ENCODE measurements around the gene ACKR3. TPM values are rescaled to one million over a fixed set of nuclear protein-coding genes. Genes with fewer than 3 reads are reported as not detected.

The ACKR3 gene
- total RNA-seq, 1 donor = 18.8 TPM

DNA sequence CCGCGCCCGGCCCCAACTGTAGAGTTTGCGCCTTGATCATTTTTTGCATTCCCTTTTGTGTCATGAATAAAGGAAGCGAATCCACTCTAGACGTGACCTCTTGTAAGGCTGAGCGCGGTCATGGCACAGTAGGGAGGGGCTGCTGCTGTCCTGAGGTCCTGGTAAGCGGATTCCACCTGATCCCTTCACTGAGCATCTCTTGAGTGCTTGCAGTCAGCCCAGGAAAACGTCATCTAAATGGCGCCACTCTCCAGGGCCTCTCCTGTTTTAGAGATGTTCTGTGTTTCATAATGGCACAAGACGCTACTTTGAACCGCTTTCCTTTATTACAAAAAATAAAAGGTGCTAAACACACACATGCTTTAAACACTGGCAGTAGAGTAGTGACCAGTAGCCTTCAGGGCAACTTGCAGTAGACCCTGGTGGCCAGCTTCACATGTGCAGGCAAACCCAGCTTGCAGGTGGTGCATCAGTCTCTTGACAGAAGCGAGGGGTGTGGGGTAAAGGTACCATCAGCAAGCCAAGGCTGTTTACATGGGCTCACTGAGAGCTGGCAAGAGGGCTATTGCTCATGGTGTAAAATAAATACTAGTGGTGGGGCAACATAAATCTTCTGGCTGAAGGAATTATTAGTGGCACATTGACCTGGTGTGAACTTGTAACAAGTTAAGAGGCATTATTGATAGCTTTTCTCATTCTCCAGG is 43.0 kb upstream of the ACKR3 start:
- Histone ChIP-seq H3K9me3 (ENCODE audit: low read depth, low read length) (no peaks in the 10 kb centered on the region), H3K4me1 (ENCODE audit: insufficient read depth, low read length) (no peaks in the 10 kb centered on the region), H3K27me3 (ENCODE audit: insufficient read depth, low read length) (peaks cover 9% of the 10 kb centered on the region), H2AFZ (ENCODE audit: low read length) (no peak overlapping the region), H4K20me1 (ENCODE audit: insufficient read depth, low read length) (no peaks in the 10 kb centered on the region), H3K4me3 (ENCODE audit: insufficient read depth, low read length) (no peak overlapping the region), H3K27ac (ENCODE audit: low read depth, low read length) (no peak overlapping the region), H3K4me2 (ENCODE audit: insufficient read depth, low read length) (no peak overlapping the region), H3K79me2 (ENCODE audit: insufficient read depth, low read length) (no peaks in the 10 kb centered on the region), H3K36me3 (ENCODE audit: insufficient read depth, low read length) (no peaks in the 10 kb centered on the region)
- no peak for DNase-seq (ENCODE audit: insufficient read length, low spot score, missing footprints)
- TF ChIP-seq, protein P1, sequence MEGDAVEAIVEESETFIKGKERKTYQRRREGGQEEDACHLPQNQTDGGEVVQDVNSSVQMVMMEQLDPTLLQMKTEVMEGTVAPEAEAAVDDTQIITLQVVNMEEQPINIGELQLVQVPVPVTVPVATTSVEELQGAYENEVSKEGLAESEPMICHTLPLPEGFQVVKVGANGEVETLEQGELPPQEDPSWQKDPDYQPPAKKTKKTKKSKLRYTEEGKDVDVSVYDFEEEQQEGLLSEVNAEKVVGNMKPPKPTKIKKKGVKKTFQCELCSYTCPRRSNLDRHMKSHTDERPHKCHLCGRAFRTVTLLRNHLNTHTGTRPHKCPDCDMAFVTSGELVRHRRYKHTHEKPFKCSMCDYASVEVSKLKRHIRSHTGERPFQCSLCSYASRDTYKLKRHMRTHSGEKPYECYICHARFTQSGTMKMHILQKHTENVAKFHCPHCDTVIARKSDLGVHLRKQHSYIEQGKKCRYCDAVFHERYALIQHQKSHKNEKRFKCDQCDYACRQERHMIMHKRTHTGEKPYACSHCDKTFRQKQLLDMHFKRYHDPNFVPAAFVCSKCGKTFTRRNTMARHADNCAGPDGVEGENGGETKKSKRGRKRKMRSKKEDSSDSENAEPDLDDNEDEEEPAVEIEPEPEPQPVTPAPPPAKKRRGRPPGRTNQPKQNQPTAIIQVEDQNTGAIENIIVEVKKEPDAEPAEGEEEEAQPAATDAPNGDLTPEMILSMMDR (IDR thresholded peaks at IDR 0.05; ENCODE audit: extremely low read depth, low read depth, low read length) = no peak

DNA sequence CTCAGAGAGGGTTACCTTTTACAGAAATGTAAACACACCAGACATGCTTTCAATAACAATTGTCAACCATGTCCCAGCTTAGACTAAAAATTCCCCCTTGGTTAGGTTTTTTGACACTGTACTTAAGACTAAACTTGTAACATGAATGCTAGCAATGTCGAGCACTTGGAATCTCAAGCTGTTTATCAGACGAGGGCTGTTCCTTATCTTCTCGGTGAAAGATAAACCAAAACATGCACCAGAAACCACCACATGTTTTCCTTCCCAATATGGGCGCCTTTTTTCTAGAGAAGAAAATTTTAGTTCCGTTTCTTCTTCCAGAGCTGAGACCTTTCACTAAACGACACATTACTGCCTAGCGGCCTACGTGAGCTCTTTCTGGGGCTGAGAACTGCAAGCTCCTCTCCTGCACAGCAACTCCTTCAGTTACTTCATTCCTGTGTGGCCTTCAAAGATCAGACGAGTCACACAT is 42.4 kb upstream of the ACKR3 start:
- Histone ChIP-seq H3K27me3 (ENCODE audit: insufficient read depth, low read length) (peaks cover 9% of the 10 kb centered on the region), H3K4me3 (ENCODE audit: insufficient read depth, low read length) (no peak overlapping the region), H3K79me2 (ENCODE audit: insufficient read depth, low read length) (no peaks in the 10 kb centered on the region), H2AFZ (ENCODE audit: low read length) (no peak overlapping the region), H3K27ac (ENCODE audit: low read depth, low read length) (no peak overlapping the region), H3K4me1 (ENCODE audit: insufficient read depth, low read length) (no peaks in the 10 kb centered on the region), H3K9me3 (ENCODE audit: low read depth, low read length) (no peaks in the 10 kb centered on the region), H4K20me1 (ENCODE audit: insufficient read depth, low read length) (no peaks in the 10 kb centered on the region), H3K36me3 (ENCODE audit: insufficient read depth, low read length) (no peaks in the 10 kb centered on the region), H3K4me2 (ENCODE audit: insufficient read depth, low read length) (no peak overlapping the region)
- DNase-seq (ENCODE audit: insufficient read length, low spot score, missing footprints) = no peak
- TF ChIP-seq, protein P1 (IDR thresholded peaks at IDR 0.05; ENCODE audit: extremely low read depth, low read depth, low read length) = no peak

- Histone ChIP-seq H3K9me3 (ENCODE audit: low read depth, low read length) (no peaks in the 10 kb centered on the region), H3K4me1 (ENCODE audit: insufficient read depth, low read length) (no peaks in the 10 kb centered on the region), H3K27me3 (ENCODE audit: insufficient read depth, low read length) (peaks cover 6% of the 10 kb centered on the region), H3K4me3 (ENCODE audit: insufficient read depth, low read length) (no peak overlapping the region), H2AFZ (ENCODE audit: low read length) (no peak overlapping the region), H3K27ac (ENCODE audit: low read depth, low read length) (no peak overlapping the region), H3K36me3 (ENCODE audit: insufficient read depth, low read length) (no peaks in the 10 kb centered on the region), H3K4me2 (ENCODE audit: insufficient read depth, low read length) (no peak overlapping the region), H3K79me2 (ENCODE audit: insufficient read depth, low read length) (no peaks in the 10 kb centered on the region), H4K20me1 (ENCODE audit: insufficient read depth, low read length) (no peaks in the 10 kb centered on the region)
- no peak for DNase-seq (ENCODE audit: insufficient read length, low spot score, missing footprints)
- TF ChIP-seq, protein P1 (IDR thresholded peaks at IDR 0.05; ENCODE audit: extremely low read depth, low read depth, low read length) = no peak
Measured at GRCh38 chr2:236529606-236530005, 40.0 kb upstream of the ACKR3 start.

GRCh38 chr2:236530512-236530911 is 39.1 kb upstream of the ACKR3 start:
- no peaks in the 10 kb centered on the region for H3K36me3 ChIP-seq (ENCODE audit: insufficient read depth, low read length)
- no peak overlapping the region for H3K27ac ChIP-seq (ENCODE audit: low read depth, low read length)
- H3K4me3 ChIP-seq (ENCODE audit: insufficient read depth, low read length) = no peak overlapping the region
- H2AFZ ChIP-seq (ENCODE audit: low read length) = no peak overlapping the region
- H3K4me1 ChIP-seq (ENCODE audit: insufficient read depth, low read length) = no peaks in the 10 kb centered on the region
- H3K27me3 ChIP-seq (ENCODE audit: insufficient read depth, low read length) = peaks cover 6% of the 10 kb centered on the region
- no peaks in the 10 kb centered on the region for H3K9me3 ChIP-seq (ENCODE audit: low read depth, low read length)
- DNase-seq (ENCODE audit: insufficient read length, low spot score, missing footprints) = no peak
- H3K79me2 ChIP-seq (ENCODE audit: insufficient read depth, low read length) = no peaks in the 10 kb centered on the region
- TF ChIP-seq, protein P1 (IDR thresholded peaks at IDR 0.05; ENCODE audit: extremely low read depth, low read depth, low read length) = no peak
- H4K20me1 ChIP-seq (ENCODE audit: insufficient read depth, low read length) = no peaks in the 10 kb centered on the region
- no peak overlapping the region for H3K4me2 ChIP-seq (ENCODE audit: insufficient read depth, low read length)
